Hepatocyte (in vitro differentiated cells): ENCODE measurements around the gene LRRC52.
"Not testable (repeated sequence)": the region's sequence is repeated elsewhere in the genome, so short reads cannot be mapped to it uniquely, and the experiment has no call there.

ENCODE experiments used
- CTCF ChIP-seq: fragments of 200-600 bp; sonication (generic); IDR thresholded peaks from 2 replicates; pipeline ENCODE4 v1.5.1; 2016; ENCODE audit warnings: antibody characterized with exemption, mild to moderate bottlenecking; ENCODE audit not compliant: poor library complexity
- EZH2 ChIP-seq: fragments of 200-600 bp; sonication (generic); IDR thresholded peaks from 2 replicates; pipeline ENCODE4 v1.6.1; 2016; ENCODE audit warnings: antibody characterized with exemption, mild to moderate bottlenecking, borderline replicate concordance
- EZH2phosphoT487 ChIP-seq: fragments of 200-600 bp; sonication (generic); IDR thresholded peaks from one replicate; pipeline ENCODE4 v1.6.1; 2018; ENCODE audit warnings: antibody characterized with exemption, mild to moderate bottlenecking, low read depth, moderate library complexity; ENCODE audit not compliant: unreplicated experiment, severe bottlenecking

GRCh38 chr1:165606676-165607075, 62.9 kb downstream of the LRRC52 start:
- not testable (repeated sequence) for TF ChIP-seq CTCF, EZH2phosphoT487, EZH2
